ENCODE results near the gene NDUFB8.

Gene NDUFB8

DNA sequence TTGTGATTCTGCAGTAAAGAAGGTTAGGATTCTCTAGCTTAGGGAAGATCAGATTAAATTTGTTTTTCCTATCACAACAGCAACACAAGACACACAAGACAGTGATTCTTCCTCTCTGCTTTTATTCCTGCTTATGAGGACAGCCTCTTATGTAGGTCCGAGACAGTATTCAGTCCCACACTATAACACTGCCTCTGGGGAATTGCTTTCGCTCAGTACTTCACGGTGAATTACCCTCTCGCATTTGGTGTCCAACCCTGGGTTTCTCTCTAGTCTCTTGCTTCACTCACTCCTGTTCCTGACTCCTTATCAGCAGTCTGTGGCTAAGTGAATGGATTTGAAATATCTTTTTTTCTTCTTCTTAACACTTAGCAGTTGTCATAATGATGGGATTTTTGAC lies 7.8 kb upstream of the NDUFB8 start:
- no peak for DNase-seq (ENCODE audit: low spot score)

DNA sequence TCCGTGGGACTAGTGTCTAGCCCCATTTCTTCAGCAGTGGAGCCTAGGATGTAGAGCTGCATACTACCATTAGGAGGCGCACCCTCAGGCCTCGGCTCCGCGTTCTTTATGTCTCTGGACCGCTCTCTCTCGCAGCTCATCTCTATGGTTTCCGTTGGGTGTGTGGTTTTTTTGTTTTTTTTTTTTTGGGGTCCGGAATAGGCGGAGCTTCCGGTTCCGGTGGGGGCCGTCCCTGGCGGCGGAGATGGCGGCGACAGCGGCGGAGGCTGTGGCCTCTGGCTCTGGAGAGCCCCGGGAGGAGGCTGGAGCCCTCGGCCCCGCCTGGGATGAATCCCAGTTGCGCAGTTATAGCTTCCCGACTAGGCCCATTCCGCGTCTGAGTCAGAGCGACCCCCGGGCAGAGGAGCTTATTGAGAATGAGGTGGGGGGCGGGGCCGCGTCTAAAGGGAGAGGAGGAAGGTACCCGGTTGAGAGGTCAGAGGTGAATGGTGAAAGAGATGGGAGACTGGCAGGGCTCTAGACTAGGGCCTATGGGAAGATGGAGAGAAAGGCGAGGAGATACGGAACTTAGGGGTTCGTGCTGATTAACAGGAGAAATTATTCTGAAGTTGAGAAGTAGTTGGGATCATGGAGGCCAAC lies 6.2 kb upstream of the NDUFB8 start, which contains the start of gene HIF1AN:
Gene HIF1AN (plus strand): TSS at position 229 of the 639 bp plus-strand sequence. CDS start 16 bp downstream, at position 245.
- peak; percentile 95 for DNase-seq (ENCODE audit: low spot score)

DNA sequence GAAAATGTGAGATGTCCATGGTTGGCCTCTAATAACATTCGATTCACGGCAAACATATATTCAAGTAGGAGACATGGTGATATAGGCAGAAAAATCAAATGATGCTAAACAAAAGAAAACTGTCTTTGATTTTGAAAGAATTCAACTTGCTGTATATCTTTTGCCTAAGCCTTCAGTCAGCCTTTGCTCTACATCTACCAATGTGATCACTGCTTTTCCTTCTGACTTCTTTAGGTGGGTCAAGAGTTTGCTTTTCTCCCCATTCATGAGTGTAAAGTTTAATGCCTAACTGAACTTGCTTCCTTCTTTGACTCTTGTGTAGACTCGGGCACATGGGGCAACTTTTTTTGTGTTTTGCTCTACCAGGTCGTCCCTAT lies 5.7 kb upstream of the NDUFB8 start:
- DNase-seq (ENCODE audit: low spot score), result no peak

DNA sequence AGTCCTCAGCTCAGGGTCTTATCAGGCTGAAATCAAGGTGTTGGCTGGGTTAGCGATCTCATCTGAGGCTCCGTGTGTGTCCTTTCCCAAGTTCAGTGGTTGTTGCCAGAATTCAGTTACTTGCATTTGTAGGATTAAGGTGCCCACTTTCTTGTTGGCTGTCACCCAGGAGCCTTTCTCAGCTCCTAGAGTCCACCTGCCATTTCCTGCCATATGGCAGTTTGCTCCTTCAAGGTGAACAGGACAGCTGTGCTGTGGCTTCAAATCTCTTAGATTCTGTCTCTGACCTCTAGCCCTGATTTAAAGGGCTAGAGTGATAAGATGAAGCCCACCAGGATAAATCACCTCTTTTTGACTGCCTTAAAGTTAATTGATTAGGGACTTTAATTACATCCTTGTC lies 5.1 kb upstream of the NDUFB8 start:
- no peak for DNase-seq (ENCODE audit: low spot score)

DNA sequence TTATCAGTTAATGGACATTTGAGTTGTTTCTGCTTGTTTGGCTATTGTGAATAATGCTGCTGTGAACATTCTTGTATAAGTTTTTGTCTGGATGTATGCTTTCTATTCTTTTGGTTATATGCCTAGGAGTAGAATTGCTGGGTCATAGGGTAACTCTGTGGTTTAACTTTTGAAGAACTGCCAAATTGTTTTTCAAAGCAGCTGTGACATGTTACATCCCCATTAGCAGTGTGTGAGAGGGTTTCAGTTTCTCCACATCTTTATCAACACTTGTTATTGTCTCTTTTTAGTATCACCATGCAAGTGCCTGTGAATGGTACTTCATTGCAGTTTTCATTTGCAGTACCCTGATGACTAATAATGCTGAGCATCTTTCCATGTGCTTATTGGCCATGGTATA lies 2.1 kb upstream of the NDUFB8 start:
- DNase-seq (ENCODE audit: low spot score), result no peak

DNA sequence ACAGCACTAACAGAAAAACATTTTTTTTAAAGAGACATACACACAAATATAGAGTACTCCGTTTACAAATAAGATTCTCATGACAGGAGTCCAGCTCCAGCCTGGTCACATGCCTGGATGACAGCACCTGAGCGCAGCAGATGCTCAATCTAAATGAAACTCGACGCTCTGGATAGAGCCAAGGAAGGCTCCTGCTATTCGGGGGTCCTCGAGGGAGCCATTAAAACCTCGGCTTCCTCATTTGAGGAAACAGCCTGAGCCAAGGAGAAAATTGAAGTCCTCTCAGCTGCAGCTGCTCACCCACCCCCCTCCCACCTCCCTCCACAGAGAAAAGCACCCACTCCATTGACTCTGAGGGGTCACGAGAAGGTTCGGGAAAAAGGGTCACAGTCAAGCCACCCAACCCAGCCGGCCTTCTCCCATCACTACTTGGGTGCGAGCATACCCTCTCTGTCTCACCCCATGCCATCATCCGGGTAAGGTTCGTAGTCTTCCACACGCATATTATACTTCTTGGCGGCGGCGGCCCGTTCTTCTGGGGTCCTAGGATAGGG lies 673 bp downstream of the NDUFB8 start:
- DNase-seq (ENCODE audit: low spot score), result peak; percentile 21

DNA sequence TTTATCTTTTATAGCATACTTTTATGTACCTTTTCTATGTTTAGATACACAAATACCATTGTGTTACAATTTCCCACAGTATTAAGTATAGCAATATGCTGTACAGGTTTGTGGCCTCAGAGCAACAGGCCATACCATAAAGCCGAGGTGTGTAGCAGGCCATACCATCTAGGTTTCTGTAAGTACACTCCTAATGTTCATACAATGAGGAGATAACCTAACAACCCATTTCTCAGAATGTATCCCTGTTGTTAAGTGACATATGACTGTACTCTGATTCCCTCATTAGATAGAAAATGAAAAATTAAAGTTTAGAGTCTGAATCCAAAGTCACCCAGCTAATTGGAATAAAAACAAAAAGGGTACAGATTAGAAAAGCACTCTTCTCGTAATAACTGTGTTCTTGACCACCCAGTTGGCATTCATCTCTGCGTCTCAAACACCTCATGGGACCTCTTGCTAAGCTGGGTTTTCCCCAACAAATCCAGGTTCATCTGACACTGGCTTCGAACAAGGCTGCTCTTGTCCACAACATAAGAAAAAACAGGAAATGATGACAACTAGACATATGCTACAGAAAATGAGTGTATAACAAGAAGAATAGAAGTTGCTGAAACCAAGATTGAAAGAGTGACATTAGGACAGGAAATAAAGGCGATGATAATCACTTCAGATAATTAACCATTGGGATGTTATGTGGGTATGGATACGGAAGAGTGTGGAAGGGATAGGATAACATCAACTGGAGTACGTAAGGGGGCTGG lies 1.4 kb downstream of the NDUFB8 start:
- DNase-seq (ENCODE audit: low spot score), result no peak

DNA sequence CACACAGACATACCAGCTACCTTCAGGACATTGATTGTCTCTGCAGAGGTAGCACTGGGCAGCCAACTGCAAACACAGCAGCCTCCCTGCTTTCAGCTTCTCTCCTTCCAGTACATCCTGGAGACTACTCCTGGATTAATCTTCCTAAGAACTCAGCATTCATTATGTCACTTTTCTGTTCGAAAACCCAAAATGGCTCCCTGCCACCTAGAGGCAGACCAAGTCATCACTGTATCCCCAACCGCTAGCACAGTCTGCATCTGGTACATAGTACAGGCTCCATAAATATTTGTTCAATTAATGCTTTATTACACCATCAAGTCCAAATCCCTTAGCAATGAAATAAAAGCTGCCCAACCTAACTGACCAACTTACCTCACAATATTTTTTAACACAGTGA lies 5.0 kb downstream of the NDUFB8 start:
- DNase-seq (ENCODE audit: low spot score), result no peak

DNA sequence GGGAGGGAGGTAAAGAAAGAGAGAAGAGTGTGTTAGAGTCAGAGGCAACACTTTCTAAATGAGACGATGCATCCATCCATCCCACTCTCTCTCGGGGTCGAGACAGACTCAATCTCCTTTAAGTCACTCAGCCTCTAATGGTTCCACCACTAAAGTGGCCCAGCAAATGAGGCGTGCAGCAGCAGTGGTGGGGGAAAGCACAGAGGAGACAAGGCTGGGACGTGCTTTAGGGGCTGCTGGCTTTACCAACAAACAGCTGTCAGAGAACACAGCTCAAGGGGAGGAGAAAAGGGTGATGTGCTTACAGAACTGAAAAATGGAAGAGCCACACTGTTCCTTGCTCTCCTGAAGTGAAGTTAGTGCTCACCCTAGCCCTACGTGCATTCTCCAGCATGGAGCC lies 5.5 kb downstream of the NDUFB8 start:
- no peak for DNase-seq (ENCODE audit: low spot score)

DNA sequence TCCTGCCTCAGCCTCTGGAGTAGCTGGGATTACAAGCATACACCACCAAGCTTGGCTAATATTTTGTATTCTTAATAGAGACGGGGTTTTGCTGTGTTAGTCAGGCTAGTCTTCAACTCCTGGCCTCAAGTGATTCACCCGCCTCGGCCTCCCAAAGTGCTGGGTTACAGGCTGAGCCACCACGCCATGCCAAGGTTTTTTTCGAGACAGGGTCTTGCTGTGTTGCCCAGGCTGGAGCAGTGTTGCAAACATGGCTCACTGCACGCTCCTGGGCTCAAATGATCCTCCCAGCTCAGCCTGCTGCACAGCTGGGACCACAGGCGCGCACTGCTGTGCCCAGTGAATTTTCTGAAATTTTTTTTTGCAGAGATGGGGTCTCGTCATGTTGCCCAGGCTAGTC lies 6.7 kb downstream of the NDUFB8 start:
- DNase-seq (ENCODE audit: low spot score), result no peak

DNA sequence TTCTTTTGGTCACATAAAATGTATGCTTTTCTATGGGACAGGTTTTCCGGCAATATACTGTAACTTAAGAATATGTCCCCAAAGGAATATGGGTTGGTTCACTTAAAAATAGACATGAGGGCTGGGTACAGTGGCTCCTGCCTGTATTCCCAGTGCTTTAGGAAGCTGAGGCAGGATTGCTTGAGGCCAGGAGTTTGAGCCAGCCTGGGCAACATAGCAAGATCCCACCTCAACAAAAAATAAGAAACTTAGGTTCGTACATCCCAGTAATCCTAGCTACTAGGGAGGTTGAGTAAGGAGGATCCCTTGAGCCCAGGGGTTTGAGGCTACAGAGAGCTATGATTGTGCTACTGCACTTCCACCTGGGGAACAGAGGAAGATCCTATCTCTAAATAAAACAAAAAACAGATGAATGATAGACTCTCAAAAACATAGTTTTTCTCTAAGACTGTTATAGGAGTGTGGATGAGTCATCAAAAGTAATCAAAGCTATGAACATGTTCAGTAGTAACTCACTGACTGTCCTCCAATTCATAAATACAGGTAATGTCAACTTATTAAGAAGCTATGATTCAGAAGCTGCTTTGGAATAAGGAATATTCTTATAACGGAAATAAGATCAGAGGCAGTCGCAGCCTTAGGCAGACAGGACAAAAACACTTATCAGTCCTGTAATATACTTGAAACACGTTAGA lies 7.4 kb downstream of the NDUFB8 start:
- no peak for DNase-seq (ENCODE audit: low spot score)

DNA sequence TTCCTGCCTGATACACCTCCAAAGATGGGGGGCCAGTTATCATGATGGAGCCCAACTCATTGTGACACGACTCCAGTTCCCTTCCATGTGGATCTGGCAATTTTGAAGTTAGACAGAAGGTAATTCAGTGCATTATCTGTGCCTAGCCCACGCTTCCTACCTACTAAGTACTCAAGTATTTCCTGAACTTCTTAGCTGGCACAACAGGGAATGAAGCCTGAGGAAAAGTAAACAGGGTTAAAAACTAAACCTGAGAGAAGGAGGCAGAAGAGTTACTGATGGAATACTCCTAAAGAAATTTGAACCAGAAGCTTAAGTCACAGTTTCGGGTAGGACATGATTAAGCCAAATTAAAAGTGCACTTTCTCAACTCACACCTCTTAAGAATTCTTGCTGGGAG lies 8.9 kb downstream of the NDUFB8 start:
- no peak for DNase-seq (ENCODE audit: low spot score)

DNA sequence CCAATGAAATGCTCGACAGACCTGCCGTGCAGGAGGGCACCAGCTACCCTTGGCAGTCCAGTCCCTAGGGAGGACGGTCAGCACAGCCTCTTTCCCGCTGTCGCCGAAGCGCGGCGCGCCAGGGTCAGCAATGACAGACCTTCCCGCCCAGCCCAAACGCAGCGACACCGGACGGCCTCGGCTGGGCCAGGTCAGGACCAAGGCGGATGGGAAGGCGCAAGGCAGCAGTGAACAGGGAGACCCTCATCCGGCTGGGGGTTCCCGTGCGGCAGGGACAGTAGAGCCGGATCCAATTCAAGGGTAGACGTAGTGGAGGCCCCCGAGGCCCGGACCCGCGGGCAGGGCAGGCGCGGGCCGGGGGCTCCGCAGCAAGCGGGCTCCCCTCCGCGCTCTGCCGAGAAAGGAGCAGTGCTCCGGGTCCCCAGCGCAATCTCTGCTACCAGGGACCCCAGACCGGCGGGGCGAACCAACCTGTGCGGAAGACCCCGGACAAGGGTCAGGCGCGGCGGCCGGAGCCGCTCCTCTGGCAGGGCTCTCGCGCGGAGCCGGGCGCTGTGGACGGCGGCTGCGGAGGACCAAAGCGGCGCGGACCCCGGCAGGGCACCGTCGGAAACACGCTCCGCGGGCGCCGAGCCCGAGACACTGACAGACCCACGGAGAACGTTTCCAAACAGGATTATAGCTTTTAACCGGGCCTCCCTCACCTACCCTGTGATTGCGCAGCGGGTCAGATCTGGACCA lies 10.2 kb downstream of the NDUFB8 start, which contains the start of gene SEC31B:
Gene SEC31B (minus strand): TSS at position 551 of the 741 bp plus-strand sequence. CDS start 2,909 bp downstream, outside the sequence.
- DNase-seq (ENCODE audit: low spot score), result no peak

DNA sequence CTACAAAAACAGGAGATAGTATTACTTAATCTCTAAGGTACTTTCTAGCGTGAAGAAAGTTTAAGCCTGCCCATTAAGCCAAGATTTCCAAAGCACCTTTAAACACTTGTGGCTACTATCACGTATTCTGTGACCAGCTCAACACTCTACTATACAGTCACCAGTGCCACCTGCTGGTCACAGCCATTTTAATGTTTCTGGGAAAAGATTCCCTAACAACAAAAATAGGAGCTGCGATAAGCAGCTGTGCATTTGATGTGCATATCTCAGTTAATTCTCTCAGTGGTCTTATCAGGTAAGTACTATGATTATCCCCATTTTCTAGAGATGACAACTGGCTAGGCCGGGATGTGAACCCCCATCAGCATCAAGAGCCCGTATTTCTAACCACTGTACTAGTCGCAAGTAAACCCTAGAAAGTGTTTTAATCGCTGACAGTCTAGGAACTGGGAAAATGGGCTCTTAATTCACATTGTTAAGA lies 10.9 kb downstream of the NDUFB8 start:
- DNase-seq (ENCODE audit: low spot score), result peak; percentile 40

DNA sequence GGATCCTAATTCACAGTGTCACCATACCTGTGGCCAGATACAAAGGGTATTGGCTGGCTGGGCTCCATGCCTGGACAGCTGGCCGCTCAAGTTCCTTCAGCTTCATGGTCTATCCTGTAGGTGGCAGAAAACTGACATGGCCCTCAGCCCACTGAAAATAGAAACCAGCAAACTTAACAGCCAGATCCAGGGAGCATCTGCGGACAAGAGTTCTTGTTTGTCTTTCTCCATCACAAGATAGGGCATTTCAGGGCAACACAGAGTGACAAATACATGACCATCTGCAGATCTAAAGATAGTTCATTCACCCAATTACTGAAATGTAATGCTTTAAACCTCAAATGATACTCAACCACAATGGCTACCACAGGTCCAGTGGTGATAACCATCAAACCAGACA lies 12.8 kb downstream of the NDUFB8 start:
- DNase-seq (ENCODE audit: low spot score), result no peak

DNA sequence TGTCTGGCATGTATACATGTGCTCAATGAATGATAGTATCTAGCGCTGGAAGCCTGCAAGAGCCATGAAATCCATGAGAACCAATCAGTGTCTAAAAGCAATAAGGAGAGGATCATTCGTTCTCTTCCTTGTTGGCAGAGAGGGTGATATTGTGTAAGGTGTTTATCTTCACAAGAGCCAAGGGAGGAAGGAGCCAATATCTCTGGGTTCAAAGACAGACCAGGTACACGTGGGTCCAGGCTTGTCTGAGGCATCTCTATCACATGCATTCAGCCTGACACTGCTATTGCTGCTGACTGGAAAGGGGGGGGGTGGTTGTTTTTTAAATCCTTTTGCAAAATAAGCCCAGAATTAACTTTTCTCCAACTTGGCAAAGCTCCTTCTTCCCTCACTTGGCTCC lies 14.1 kb downstream of the NDUFB8 start:
- no peak for DNase-seq (ENCODE audit: low spot score)

DNA sequence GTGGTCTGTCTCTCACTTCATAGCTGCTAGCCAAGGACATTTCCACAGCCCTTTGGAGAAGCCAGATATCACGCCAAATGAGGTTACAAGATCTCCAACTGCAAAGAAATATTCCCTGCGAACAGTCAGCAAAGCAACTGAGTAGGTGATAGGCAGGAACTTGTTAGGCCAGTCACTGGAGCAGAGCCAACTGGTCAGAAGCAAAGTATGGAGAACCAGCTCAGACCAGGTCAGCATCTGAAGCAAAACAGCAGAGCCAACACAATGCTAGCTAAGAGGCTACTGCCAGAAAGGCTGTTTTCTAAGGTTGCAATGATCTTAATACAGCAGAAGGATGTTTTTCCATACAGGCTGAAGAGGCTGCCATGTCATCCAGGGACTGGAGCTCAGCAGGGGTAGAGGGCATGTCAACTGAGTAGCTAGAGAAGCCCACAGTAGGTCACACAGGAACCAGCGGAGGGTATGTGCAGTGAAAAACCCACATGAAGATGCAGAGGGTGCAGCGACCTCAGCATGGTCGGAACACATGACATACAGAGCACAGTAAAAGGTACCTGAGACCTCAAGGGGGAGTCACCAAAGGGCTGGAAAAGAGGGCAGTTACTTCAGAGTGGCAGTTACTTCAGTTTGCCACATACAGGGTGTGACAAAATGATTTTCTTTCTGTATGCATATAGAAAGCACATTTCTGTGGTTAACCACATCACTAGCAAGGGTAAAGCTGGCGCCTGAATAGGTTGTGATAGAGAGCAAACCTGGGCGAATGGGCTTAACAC lies 18.9 kb downstream of the NDUFB8 start:
- DNase-seq (ENCODE audit: low spot score), result no peak

DNA sequence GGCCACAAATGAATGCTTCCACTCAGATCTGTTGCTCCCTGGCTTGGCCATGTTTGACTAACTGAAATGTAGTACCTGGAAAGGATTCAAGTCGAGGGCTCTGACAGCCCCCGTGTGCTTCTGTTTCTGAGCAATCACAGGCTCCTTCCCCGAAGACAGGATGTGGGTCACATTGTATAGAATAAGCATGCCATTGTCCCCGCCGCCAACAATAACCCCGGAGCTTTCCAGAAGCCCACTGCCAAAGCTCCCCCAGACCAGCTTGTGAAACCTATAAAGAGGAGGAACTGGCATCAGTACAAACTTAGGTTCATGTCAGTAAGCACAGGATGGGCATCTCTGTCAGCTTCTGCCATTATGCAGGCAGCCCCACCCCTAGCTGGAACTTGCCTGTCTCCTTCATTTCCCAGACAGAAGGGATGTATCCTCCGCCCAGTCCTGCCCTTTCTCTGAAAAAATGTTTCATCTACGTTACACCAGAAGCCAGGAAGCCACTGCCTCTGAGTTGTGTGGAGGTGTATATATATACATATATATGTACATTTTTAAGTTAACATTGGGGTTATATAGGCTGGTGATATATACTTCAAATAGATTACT lies 20.3 kb downstream of the NDUFB8 start:
- DNase-seq (ENCODE audit: low spot score), result no peak

DNA sequence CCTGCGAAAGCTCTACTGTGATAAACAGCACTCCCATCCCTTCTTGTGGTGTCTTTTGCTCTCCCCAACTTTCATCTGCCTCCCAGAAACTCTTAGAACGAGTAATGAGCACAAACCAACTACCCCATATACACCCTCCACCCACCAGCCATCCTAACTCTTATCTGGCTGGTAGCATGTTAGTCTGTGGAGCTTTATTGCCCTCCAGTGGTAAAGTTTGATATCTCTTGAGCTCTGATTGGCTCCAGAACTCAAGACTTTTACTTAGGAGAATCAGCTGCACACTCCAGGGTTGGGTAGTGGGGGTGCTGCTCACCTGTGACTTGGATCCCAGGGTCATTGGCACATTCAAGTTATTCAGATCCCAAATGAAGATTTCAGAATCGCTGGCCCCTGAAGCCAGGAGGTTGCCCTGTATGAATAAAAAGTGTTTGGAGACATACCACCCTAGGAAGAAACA lies 20.9 kb downstream of the NDUFB8 start:
- peak; percentile 54 for DNase-seq (ENCODE audit: low spot score)

DNA sequence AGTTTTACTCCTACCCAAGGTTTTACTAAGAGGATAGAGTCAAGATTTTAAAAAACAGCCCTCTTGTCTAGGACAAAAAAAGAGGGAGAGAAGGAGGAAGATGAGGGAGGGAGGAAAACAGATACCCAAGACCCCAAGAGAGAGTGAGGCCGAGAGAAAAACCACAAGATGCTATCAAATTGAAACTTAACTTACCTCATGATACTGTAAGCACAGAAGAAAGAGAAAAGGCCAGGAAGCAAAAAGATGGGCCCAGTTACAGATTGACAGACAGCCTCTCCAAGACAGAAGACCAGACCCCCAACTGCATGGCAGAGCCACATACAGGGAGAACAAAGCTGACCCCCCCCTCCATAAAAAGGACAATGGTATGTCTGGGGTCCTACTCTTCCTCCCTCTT lies 21.4 kb downstream of the NDUFB8 start:
- no peak for DNase-seq (ENCODE audit: low spot score)

DNA sequence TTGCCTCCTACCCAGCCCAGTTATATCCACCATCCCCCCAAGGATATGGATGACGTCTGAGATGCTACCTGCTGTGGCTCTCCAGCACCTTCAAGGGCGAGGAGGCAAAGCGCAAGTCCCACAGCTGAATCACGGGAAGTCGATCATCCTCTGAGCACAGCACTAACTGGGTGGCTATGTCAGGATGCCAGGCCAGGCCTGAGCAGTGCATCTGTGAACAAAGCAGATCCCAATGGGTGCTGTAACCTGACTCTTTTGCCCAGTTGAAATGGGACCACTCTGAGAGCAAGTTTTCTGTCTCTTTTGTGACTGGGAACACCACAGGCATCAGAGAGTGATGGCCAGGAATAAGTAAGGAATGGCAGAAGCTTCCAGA lies 22.3 kb downstream of the NDUFB8 start:
- DNase-seq (ENCODE audit: low spot score), result no peak

All from germinal center (tissue), 1 donor.